GM23338 (cell line): ENCODE data around the gene SRPK2. TPM values are rescaled to one million over a fixed set of nuclear protein-coding genes. Genes with fewer than 3 reads are reported as not detected.

Experiments
- ATAC-seq: fragments of 200-7000 bp; cut with Tn5 transposase; 3 replicates; pipeline ENCODE4 v1.9.1; 2020
- DNase-seq: peaks from one replicate; pipeline ENCODE4 v3.0.0-alpha.2; 2015; ENCODE audit warnings: low spot score
- H2AFZ ChIP-seq: fragments of 200-600 bp; sonication (generic); 2 replicates; pipeline ENCODE4 v1.8.0; 2016; ENCODE audit warnings: antibody characterized with exemption, mild to moderate bottlenecking, moderate library complexity
- H3F3A ChIP-seq: fragments of 200-600 bp; sonication (generic); replicated peaks from 2 replicates; pipeline ENCODE4 v1.8.0; 2017; ENCODE audit warnings: antibody characterized with exemption, mixed run types, low read depth
- H3K27ac ChIP-seq: fragments of 200-600 bp; sonication (generic); 2 replicates; pipeline ENCODE4 v1.6.1; 2016; ENCODE audit warnings: low read depth
- H3K27me3 ChIP-seq: fragments of 200-600 bp; sonication (generic); 2 replicates; pipeline ENCODE4 v1.8.0; 2016; ENCODE audit warnings: mild to moderate bottlenecking, mixed run types, moderate library complexity; ENCODE audit not compliant: insufficient read depth
- H3K36me3 ChIP-seq: fragments of 200-600 bp; sonication (generic); 2 replicates; pipeline ENCODE4 v1.8.0; 2016; ENCODE audit warnings: mild to moderate bottlenecking; ENCODE audit not compliant: insufficient read depth
- H3K4me1 ChIP-seq: fragments of 200-600 bp; sonication (generic); 2 replicates; pipeline ENCODE4 v1.8.0; 2016; ENCODE audit warnings: mild to moderate bottlenecking, moderate library complexity; ENCODE audit not compliant: insufficient read depth
- H3K4me2 ChIP-seq: fragments of 200-600 bp; sonication (generic); 2 replicates; pipeline ENCODE4 v1.7.1; 2017; ENCODE audit warnings: mixed run types
- H3K4me3 ChIP-seq: fragments of 200-600 bp; sonication (generic); 2 replicates; pipeline ENCODE4 v1.6.1; 2016; ENCODE audit warnings: mixed run types
- H3K79me2 ChIP-seq: fragments of 200-600 bp; sonication (generic); replicated peaks from 2 replicates; pipeline ENCODE4 v1.8.0; 2017; ENCODE audit warnings: mild to moderate bottlenecking; ENCODE audit not compliant: insufficient read depth
- H3K9me2 ChIP-seq: fragments of 200-600 bp; sonication (generic); 2 replicates; pipeline ENCODE4 v1.8.0; 2017; ENCODE audit not compliant: insufficient read depth
- H4K20me1 ChIP-seq: fragments of 200-600 bp; sonication (generic); replicated peaks from 2 replicates; pipeline ENCODE4 v1.8.0; 2017; ENCODE audit warnings: mild to moderate bottlenecking; ENCODE audit not compliant: insufficient read depth
- H3K27ac Mint-ChIP-seq: 2 replicates; pipeline ENCODE4 v1.8.0; 2020; ENCODE audit warnings: inconsistent platforms, mild to moderate bottlenecking, moderate library complexity, mixed read lengths
- H3K27me3 Mint-ChIP-seq: 3 replicates; pipeline ENCODE4 v1.8.0; 2022; ENCODE audit warnings: low read depth, mild to moderate bottlenecking, moderate library complexity, mixed read lengths, inconsistent platforms; ENCODE audit not compliant: insufficient read depth, poor library complexity
- H3K36me3 Mint-ChIP-seq: 3 replicates; pipeline ENCODE4 v1.8.0; 2021; ENCODE audit warnings: low read depth, mild to moderate bottlenecking, inconsistent platforms, moderate library complexity, mixed read lengths
- H3K4me1 Mint-ChIP-seq: 3 replicates; pipeline ENCODE4 v1.8.0; 2020; ENCODE audit warnings: mild to moderate bottlenecking, inconsistent platforms, mixed read lengths
- H3K4me3 Mint-ChIP-seq: 3 replicates; pipeline ENCODE4 v1.8.0; 2021; ENCODE audit warnings: moderate library complexity, mild to moderate bottlenecking, inconsistent platforms, mixed read lengths
- H3K9me3 Mint-ChIP-seq: 3 replicates; pipeline ENCODE4 v1.8.0; 2020; ENCODE audit warnings: moderate library complexity, mild to moderate bottlenecking, inconsistent platforms, mixed read lengths
- EZH2 ChIP-seq: fragments of 200-600 bp; sonication (generic); IDR thresholded peaks from one replicate; pipeline ENCODE4 v1.8.0; 2017; ENCODE audit warnings: antibody characterized with exemption, mild to moderate bottlenecking, low read depth; ENCODE audit not compliant: unreplicated experiment
- JUNB ChIP-seq: IDR thresholded peaks from one replicate; pipeline ENCODE4 v1.6.1; 2016; ENCODE audit warnings: antibody characterized with exemption; ENCODE audit not compliant: unreplicated experiment
- ZNF114 ChIP-seq: fragments of 250-450 bp; sonication (Bioruptor Pico); IDR thresholded peaks from 2 replicates; pipeline ENCODE4 v1.5.0; 2020; ENCODE audit warnings: mild to moderate bottlenecking, moderate library complexity
- polyA plus RNA-seq: library from polyadenylated mRNA; unstranded; fragments of >200 nt; fragmentation: Nextera tagmentation; extraction: Ambion mirVana; gene quantifications from 2 replicates; pipeline ENCODE4 v1.2.1, GENCODE V29; 2016
- total RNA-seq: library from RNA; depleted of rRNA; stranded (reverse); fragments of >200 nt; shearing (Covaris generic); gene quantifications from 2 replicates; pipeline ENCODE4 v1.2.3, GENCODE V29; 2014
- TF ChIP-seq, protein P1 (sequence below): IDR thresholded peaks from one replicate; pipeline ENCODE4 v1.6.1; 2018; ENCODE audit warnings: antibody characterized with exemption; ENCODE audit not compliant: unreplicated experiment
- TF ChIP-seq, protein P2 (sequence below), 2 experiments: fragments of 200-600 bp in 1 of 2; sonication (generic) in 1 of 2; conservative IDR thresholded peaks; 2 replicates each; pipeline versions ENCODE4 v1.5.1 to v1.6.1; 2016 to 2017; ENCODE audit warnings: antibody characterized with exemption in 2 of 2, low read depth in 2 of 2, mild to moderate bottlenecking in 2 of 2, moderate library complexity in 1 of 2
- TF ChIP-seq, protein P3 (sequence below): IDR thresholded peaks from 2 replicates; pipeline ENCODE4 v1.6.1; 2016; ENCODE audit warnings: antibody characterized with exemption
- TF ChIP-seq, protein P4 (sequence below): fragments of 250-450 bp; sonication (Bioruptor Pico); IDR thresholded peaks from 2 replicates; pipeline ENCODE4 v1.5.0; 2020; ENCODE audit warnings: mild to moderate bottlenecking, moderate library complexity

The SRPK2 gene
- total and polyA plus RNA-seq, 2 experiments from 2014 or later, result 66.3 to 91.5 TPM

DNA sequence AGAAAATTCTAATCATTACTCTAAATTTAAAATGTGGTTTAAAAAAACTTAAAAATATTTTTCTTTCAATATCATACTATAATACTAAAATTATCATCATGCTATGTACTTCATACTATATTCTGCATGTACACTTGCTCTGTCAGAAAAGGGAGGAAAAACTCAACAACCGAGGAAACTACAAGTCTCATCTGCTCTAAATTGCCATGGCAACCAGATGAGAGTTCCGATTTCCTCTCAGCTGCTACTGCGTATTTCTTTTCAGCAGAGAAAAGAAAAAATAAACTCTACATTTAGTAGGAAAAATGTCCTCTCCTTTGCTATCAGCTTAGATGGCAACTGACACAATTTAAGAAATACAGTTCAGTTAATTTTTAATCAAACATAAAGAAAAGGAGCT, 178.9 kb downstream of the SRPK2 start:
- no peaks in the 10 kb centered on the region for H3K9me3 Mint-ChIP-seq
- Histone ChIP-seq H4K20me1 (peaks cover 9% of the 10 kb centered on the region; the same call in 1 of the 2 replicates), H2AFZ (no peak overlapping the region), H3K79me2 (peaks cover 91% of the 10 kb centered on the region), H3K9me2 (no peaks in the 10 kb centered on the region), H3K36me3 (no peaks in the 10 kb centered on the region), H3K4me1 (peaks cover 7% of the 10 kb centered on the region), H3K27me3 (no peaks in the 10 kb centered on the region), H3K4me2 (no peak overlapping the region), H3F3A (no peaks in the 10 kb centered on the region), H3K4me3 (no peak overlapping the region), H3K27ac (no peak overlapping the region)
- TF ChIP-seq ZNF114 (CRISPR knock-in tag) (no peak), EZH2 (no peak), JUNB (no peak)
- TF ChIP-seq, protein P1, sequence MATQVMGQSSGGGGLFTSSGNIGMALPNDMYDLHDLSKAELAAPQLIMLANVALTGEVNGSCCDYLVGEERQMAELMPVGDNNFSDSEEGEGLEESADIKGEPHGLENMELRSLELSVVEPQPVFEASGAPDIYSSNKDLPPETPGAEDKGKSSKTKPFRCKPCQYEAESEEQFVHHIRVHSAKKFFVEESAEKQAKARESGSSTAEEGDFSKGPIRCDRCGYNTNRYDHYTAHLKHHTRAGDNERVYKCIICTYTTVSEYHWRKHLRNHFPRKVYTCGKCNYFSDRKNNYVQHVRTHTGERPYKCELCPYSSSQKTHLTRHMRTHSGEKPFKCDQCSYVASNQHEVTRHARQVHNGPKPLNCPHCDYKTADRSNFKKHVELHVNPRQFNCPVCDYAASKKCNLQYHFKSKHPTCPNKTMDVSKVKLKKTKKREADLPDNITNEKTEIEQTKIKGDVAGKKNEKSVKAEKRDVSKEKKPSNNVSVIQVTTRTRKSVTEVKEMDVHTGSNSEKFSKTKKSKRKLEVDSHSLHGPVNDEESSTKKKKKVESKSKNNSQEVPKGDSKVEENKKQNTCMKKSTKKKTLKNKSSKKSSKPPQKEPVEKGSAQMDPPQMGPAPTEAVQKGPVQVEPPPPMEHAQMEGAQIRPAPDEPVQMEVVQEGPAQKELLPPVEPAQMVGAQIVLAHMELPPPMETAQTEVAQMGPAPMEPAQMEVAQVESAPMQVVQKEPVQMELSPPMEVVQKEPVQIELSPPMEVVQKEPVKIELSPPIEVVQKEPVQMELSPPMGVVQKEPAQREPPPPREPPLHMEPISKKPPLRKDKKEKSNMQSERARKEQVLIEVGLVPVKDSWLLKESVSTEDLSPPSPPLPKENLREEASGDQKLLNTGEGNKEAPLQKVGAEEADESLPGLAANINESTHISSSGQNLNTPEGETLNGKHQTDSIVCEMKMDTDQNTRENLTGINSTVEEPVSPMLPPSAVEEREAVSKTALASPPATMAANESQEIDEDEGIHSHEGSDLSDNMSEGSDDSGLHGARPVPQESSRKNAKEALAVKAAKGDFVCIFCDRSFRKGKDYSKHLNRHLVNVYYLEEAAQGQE, result no peak
- TF ChIP-seq, protein P2, sequence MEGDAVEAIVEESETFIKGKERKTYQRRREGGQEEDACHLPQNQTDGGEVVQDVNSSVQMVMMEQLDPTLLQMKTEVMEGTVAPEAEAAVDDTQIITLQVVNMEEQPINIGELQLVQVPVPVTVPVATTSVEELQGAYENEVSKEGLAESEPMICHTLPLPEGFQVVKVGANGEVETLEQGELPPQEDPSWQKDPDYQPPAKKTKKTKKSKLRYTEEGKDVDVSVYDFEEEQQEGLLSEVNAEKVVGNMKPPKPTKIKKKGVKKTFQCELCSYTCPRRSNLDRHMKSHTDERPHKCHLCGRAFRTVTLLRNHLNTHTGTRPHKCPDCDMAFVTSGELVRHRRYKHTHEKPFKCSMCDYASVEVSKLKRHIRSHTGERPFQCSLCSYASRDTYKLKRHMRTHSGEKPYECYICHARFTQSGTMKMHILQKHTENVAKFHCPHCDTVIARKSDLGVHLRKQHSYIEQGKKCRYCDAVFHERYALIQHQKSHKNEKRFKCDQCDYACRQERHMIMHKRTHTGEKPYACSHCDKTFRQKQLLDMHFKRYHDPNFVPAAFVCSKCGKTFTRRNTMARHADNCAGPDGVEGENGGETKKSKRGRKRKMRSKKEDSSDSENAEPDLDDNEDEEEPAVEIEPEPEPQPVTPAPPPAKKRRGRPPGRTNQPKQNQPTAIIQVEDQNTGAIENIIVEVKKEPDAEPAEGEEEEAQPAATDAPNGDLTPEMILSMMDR (conservative IDR thresholded peaks at IDR 0.05; ENCODE audit: low read depth in 2 of 2), result no peak
- TF ChIP-seq, protein P3, sequence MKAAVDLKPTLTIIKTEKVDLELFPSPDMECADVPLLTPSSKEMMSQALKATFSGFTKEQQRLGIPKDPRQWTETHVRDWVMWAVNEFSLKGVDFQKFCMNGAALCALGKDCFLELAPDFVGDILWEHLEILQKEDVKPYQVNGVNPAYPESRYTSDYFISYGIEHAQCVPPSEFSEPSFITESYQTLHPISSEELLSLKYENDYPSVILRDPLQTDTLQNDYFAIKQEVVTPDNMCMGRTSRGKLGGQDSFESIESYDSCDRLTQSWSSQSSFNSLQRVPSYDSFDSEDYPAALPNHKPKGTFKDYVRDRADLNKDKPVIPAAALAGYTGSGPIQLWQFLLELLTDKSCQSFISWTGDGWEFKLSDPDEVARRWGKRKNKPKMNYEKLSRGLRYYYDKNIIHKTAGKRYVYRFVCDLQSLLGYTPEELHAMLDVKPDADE, result no peak
- TF ChIP-seq, protein P4, sequence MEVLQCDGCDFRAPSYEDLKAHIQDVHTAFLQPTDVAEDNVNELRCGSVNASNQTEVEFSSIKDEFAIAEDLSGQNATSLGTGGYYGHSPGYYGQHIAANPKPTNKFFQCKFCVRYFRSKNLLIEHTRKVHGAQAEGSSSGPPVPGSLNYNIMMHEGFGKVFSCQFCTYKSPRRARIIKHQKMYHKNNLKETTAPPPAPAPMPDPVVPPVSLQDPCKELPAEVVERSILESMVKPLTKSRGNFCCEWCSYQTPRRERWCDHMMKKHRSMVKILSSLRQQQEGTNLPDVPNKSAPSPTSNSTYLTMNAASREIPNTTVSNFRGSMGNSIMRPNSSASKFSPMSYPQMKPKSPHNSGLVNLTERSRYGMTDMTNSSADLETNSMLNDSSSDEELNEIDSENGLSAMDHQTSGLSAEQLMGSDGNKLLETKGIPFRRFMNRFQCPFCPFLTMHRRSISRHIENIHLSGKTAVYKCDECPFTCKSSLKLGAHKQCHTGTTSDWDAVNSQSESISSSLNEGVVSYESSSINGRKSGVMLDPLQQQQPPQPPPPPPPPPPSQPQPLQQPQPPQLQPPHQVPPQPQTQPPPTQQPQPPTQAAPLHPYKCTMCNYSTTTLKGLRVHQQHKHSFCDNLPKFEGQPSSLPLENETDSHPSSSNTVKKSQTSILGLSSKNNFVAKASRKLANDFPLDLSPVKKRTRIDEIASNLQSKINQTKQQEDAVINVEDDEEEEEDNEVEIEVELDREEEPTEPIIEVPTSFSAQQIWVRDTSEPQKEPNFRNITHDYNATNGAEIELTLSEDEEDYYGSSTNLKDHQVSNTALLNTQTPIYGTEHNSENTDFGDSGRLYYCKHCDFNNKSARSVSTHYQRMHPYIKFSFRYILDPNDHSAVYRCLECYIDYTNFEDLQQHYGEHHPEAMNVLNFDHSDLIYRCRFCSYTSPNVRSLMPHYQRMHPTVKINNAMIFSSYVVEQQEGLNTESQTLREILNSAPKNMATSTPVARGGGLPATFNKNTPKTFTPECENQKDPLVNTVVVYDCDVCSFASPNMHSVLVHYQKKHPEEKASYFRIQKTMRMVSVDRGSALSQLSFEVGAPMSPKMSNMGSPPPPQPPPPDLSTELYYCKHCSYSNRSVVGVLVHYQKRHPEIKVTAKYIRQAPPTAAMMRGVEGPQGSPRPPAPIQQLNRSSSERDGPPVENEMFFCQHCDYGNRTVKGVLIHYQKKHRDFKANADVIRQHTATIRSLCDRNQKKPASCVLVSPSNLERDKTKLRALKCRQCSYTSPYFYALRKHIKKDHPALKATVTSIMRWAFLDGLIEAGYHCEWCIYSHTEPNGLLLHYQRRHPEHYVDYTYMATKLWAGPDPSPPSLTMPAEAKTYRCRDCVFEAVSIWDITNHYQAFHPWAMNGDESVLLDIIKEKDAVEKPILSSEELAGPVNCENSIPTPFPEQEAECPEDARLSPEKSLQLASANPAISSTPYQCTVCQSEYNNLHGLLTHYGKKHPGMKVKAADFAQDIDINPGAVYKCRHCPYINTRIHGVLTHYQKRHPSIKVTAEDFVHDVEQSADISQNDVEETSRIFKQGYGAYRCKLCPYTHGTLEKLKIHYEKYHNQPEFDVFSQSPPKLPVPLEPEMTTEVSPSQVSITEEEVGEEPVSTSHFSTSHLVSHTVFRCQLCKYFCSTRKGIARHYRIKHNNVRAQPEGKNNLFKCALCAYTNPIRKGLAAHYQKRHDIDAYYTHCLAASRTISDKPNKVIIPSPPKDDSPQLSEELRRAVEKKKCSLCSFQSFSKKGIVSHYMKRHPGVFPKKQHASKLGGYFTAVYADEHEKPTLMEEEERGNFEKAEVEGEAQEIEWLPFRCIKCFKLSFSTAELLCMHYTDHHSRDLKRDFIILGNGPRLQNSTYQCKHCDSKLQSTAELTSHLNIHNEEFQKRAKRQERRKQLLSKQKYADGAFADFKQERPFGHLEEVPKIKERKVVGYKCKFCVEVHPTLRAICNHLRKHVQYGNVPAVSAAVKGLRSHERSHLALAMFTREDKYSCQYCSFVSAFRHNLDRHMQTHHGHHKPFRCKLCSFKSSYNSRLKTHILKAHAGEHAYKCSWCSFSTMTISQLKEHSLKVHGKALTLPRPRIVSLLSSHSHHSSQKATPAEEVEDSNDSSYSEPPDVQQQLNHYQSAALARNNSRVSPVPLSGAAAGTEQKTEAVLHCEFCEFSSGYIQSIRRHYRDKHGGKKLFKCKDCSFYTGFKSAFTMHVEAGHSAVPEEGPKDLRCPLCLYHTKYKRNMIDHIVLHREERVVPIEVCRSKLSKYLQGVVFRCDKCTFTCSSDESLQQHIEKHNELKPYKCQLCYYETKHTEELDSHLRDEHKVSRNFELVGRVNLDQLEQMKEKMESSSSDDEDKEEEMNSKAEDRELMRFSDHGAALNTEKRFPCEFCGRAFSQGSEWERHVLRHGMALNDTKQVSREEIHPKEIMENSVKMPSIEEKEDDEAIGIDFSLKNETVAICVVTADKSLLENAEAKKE (CRISPR knock-in tag), result no peak
- H3K4me3 Mint-ChIP-seq, result no peak overlapping the region
- H3K27ac Mint-ChIP-seq, result no peak overlapping the region
- peaks cover 5% of the 10 kb centered on the region for H3K27me3 Mint-ChIP-seq
- DNase-seq, result no peak
- ATAC-seq, result no peak
- 0 out of 3 replicates have a peak, but pooled peaks cover 4% of the 10 kb centered on the region for H3K36me3 Mint-ChIP-seq
- peaks cover 20% of the 10 kb centered on the region; the same call in 2 of the 3 replicates for H3K4me1 Mint-ChIP-seq
